Left kidney (tissue), 2 donors: ENCODE measurements around the gene HACE1. TPM values are rescaled to one million over a fixed set of nuclear protein-coding genes. Genes with fewer than 3 reads are reported as not detected.

Experiments
- DNase-seq: peaks from one replicate; pipeline ENCODE4 v3.0.0-alpha.2; 2013
- polyA plus RNA-seq: library from polyadenylated mRNA; unstranded; fragments of 120-200 nt; gene quantifications from one replicate; pipeline ENCODE4 v1.2.1, GENCODE V29; 2013; ENCODE audit not compliant: insufficient read length

Gene HACE1
- polyA plus RNA-seq, 1 donor = 27.9 TPM

GRCh38 chr6:104689551-104690205 is 170.0 kb downstream of the HACE1 start:
- DNase-seq = no peak

GRCh38 chr6:104688283-104688969 is 171.3 kb downstream of the HACE1 start:
- DNase-seq = no peak

- DNase-seq = no peak
Observed at GRCh38 chr6:104686550-104687175, 173.1 kb downstream of the HACE1 start.

DNA sequence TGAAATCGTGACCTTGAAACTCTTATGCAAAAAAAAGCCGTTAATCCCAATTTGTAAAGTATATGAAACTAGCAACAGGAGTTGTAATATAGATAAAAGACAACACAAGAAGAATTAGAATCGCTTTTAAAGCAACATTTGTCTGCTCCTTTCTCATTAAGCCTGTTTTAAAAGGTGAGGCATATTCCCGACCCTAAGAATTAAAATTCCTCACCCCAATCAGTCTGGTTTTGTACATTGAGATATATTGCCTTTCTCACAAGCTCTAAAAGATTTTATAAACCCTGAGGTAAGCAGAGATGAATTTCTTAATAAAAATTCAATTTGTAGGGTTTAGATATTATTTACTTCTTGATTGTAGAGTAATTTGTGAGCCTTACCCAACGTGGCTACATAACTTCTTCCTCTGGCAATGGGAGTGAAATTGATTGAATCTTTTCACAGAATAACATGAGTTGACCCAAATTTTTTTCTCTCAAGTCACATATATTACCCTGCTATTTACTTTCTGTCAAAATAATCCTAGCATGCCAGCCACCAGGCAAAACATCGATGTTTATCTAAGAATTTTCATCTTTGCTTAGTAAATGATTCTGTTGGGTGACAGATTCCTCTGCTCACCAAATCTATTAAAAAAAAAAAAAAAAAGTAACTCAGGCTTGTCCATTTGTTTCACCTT is 173.7 kb downstream of the HACE1 start:
- no peak for DNase-seq

GRCh38 chr6:104684911-104685415 is 174.8 kb downstream of the HACE1 start:
- no peak for DNase-seq

- no peak for DNase-seq
Observed at GRCh38 chr6:104683809-104684208, 175.9 kb downstream of the HACE1 start.

DNA sequence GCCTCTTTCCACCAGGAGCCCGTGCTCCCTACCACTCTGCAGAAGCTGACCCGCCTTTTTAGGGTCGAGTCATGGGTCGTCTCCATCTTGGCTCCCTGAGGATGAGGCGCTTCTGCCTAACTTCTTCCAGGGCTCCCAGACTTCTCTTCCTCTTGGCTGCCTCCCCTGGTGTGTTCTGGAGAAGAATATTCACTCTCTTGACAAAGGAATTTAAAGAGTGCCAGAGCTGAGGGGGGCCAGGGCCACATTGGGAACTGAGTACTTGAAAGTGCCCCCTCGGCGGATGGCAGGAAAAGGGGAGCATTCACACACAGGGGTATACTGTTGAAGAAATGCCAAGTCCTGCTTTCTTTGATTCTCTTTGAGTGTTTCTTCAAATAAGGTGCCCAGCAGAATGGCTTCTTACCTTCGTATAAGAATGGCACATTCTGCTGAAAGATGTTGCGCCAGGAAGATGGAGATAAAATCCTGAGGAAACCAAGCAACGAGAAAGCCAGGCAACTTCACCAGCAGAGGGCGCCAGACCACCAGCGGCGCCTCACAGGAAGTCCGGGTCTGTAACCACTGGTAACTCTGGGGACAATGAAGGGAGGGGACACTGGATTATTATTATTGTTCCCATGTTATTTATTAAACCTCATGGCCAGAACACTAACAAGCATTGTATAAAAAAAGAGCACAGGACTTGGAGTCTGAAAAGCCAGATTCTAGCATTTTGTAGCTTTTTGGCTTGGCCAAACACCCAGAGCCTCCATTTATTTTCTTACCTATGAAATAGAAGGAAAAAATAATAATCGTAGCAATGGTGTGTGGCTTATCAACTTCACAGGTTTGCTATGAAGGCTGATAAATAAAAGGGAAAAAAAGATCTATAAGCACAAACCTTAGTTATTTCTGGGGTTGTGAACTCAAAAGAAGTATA is 176.7 kb downstream of the HACE1 start:
- DNase-seq = no peak

DNA sequence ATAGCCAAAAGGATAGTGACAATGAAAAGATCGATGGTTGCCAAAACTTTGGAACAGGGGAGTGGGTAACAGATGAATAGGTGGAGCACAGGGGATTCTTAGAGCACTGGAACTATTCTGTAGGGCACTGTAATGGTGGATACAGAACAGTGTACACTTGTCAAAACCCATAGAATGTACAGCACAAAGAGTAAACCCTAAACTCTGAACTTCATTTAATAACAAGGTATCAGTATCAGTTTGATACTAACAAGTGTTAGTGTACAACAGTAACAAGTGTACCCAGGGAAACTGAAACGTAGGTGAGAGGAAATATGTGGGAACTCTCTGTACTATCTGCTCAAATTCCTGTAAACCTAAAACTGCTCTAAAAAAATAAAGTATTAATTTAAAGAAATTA is 179.2 kb downstream of the HACE1 start:
- DNase-seq = no peak

DNA sequence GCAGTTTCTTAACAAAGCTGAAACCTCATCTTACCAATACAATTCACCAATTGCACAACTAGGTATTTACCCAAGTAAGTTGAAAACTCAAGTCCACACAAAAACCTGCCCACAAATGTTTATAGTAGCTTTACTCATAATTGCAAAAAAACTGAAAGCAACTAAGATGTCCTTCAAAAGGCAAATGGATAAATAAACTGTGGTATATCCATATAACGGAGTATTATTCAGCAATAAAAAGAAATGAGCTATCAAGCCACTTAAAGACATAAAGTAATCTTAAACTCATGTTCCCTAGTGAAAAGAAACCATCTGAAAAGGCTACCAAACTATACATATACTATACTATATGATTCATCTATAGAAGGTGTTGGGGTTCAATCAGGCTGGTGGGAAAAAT is 179.7 kb downstream of the HACE1 start:
- DNase-seq = no peak

Other genes with a start within 250 kb of the HACE1 start
- gene LIN28B, start 97.2 kb upstream of the HACE1 start, polyA plus RNA-seq = 0.40 TPM